GM15510 (cell line): ENCODE results near the gene VPS13D.

ENCODE experiments used
- POLR2A ChIP-seq: IDR thresholded peaks from 3 replicates; pipeline ENCODE4 v1.6.1; 2011; ENCODE audit warnings: borderline replicate concordance; ENCODE audit not compliant: insufficient read length; ENCODE audit errors: extremely low read depth

The VPS13D gene

GRCh38 chr1:12518931-12519692 is 289.3 kb downstream of the VPS13D start:
- TF ChIP-seq POLR2A = no peak

DNA sequence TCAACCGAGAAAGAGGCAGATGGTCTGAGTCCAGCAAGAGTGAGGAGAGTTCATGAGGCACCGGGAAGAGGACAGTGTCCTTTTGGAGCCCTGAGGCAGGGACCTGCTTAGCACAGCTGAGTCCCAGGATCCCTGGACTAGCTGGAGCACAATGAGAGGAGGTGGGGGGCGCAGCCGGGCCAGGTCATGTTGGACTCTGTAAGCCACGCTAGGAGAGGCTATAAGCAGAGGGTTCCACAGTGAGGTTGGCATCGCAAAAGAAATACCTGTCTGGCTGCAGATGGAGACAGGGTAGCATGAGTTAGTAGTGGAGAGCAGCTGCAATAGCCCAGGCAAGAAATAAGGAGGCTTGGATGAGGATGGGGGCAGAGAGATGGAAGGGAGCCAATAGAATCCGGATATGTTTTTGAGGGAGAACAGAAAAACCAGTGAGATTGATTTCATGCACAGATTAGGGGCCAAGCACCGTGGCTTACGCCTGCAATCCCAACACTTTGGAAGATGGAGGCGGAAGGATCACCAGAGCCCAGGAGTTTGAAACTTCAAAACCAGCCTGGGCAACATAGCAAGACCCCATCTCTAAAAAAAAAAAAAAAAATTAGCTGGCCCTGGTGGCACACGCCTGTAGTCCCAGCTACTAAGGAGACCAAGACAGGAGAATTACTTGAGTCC is 290.0 kb downstream of the VPS13D start:
- no peak for TF ChIP-seq POLR2A

- TF ChIP-seq POLR2A = no peak
Observed at GRCh38 chr1:12521096-12521495, 291.3 kb downstream of the VPS13D start.

DNA sequence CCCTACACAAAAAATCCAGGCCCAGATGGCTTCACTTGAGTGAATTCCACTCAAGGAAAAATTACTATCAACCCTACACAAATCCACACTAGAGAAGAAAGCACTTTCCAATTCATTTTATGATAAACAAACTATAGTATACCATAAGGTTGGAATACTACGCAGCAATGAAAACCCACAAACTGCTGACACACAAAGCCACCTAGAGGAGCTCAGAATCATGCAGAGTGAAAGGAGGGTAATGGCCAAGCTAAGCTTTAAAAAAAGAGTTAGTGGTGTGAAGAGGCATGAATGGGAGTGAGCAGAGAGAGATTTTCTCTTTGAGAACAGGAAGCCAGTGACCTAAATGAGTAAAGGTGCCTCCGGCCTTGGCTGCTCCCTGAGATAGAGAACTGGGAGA is 294.4 kb downstream of the VPS13D start:
- no peak for TF ChIP-seq POLR2A

- no peak for TF ChIP-seq POLR2A
Observed at GRCh38 chr1:12525311-12526181, 295.7 kb downstream of the VPS13D start.

DNA sequence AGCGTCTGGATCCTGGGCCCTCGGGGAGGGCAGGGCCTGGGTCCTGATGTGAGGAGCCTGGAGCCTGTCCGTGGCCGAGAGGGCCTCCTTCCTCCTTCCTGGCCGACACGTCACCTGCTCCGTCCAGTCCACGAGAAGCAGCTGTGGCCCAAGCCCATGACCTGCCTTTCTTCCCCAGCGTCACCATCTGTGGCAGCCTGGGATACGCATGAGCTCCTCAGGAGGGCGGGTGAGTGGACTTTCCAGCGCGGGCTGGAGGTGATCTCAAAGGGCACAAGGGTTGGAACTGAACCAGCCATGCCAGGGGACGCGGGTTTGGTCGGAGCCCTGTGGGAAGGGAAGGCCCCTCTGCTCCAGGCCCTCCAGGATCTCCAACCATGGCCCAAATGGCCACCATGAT is 297.7 kb downstream of the VPS13D start:
- no peak for TF ChIP-seq POLR2A

DNA sequence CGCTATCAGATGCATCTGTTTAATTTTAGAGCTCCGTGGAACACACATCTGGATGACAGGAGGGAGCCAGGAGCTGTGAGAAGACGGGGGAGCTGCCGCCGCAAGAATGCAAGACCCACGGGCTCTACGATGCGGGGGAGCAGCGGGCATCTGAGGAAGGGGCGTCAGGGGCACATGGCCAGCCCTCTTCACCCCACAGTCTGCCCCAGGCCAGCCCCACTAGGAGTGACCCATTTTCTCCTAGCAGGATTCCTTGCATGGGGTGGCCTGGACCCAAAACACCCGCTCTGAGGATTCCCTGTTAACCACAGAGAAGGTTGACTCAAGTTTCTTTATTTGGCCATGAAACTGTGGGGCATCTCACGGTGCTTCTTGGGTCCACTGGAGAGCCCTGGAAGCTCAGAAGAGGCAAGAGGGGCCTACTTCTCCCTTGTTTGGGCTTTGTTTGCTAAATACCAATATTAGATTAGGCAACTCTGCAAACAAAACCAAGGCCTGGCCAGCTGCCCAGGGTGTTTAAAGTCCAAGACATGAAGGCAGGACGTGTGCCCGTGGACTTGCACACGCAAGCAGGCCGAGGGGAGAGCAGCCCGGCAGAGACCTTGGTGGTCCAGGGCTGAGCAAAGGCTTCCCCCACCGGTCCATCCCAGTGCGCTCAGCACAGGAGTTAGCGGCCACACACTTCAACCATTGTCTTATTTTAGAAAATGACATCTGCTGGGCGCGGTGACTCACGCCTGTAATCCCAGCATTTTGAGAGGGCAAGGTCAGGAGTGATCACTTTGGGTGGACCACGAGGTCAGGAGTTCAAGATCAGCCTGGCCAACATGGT is 298.4 kb downstream of the VPS13D start:
- TF ChIP-seq POLR2A = no peak

DNA sequence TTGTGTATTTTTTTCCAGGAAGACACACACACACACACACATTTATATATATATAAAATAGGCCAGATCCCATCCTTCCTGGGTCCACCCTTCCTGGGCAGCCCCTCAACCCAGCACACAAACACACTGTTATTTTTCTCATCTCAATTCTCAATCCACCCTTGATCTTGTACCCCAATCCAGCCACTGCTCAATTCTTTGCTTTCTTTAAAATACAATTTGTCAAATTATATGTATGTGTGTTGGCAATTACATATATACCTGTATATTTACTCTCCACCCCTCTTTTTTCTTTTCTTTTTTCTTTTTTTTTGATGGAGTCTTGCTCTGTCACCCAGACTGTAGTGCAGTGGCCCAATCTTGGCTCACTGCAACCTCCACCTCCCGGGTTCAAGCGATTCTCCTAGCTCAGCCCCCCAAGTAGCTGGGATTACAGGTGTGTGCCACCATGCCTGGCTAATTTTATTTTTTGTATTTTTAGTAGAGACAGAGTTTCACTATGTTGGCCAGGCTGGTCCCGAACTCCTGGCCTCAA is 299.9 kb downstream of the VPS13D start:
- no peak for TF ChIP-seq POLR2A

GRCh38 chr1:12530462-12531178 is 300.8 kb downstream of the VPS13D start:
- TF ChIP-seq POLR2A = no peak

GRCh38 chr1:12531179-12531499 is 301.3 kb downstream of the VPS13D start:
- no peak for TF ChIP-seq POLR2A

GRCh38 chr1:12532405-12533315 is 302.8 kb downstream of the VPS13D start:
- no peak for TF ChIP-seq POLR2A

DNA sequence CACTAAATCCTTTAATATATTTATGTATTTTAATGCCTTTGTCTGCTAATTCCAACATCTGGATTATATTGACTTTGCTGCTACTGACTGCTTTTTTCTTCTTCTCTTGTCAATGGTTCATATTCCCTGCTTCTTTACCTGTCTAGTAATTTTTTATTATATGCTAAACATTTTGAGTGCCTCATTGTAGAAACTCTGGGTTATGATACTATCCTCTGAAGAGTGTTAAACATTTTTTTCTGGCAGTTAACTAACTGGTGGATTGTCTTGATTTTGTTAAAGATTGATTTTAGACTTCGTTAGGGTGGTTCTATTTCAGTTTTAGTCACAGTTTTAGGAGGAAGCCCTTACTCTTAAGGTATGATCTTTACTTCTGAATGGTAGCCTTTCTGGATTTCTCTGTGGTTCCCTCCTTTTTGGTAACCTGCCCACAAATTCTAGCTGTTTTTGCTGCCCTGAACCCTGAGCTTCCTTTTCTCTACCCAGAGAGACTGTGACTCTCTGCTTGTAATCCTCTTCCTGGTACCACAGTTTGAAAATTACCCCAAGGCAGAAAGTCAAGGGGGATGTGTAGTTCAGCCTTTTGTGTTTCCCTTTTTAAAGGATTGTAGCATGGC is 306.3 kb downstream of the VPS13D start:
- no peak for TF ChIP-seq POLR2A

GRCh38 chr1:12537294-12537693 is 307.5 kb downstream of the VPS13D start:
- TF ChIP-seq POLR2A = no peak

- no peak for TF ChIP-seq POLR2A
Observed at GRCh38 chr1:12537906-12538461, 308.2 kb downstream of the VPS13D start.
